HCT116 (cell line): ENCODE data around the gene CTNNA1. TPM values are rescaled to one million over a fixed set of nuclear protein-coding genes. Genes with fewer than 3 reads are reported as not detected.

Experiments
- ATAC-seq: fragments of 200-7000 bp; cut with Tn5 transposase; 2 replicates; pipeline ENCODE4 v1.9.1; 2020; ENCODE audit warnings: mild to moderate bottlenecking, moderate library complexity
- BruUV-seq: library from RNA; stranded (reverse); fragments of 400-500 nt; replicated peaks from 2 replicates; lab custom pipeline; 2021; lab: Mats Ljungman, UMichigan
- CTCF ChIA-PET: fragments of 300-600 bp; sonication (Branson Sonifier 250); formaldehyde crosslinking; loops from one replicate; lab custom pipeline; 2021; ENCODE audit warnings: antibody characterized with exemption; lab: Charles Lee
- POLR2A ChIA-PET: fragments of 300-600, 350-600 bp; sonication (Branson Sonifier 250); formaldehyde crosslinking; loops from one replicate; lab custom pipeline; 2021; ENCODE audit warnings: antibody characterized with exemption; lab: Charles Lee
- RAD21 ChIA-PET, 2 experiments: fragments of 300-600 bp; sonication (Branson Sonifier 250); formaldehyde crosslinking; loops; one replicate each; lab custom pipeline; 2023; ENCODE audit warnings: low total read pairs in 2 of 2; ENCODE audit not compliant: uncharacterized antibody in 2 of 2, unreplicated experiment in 2 of 2, low non-redundant PET in 1 of 2; lab: Charles Lee
- DNase-seq: peaks from one replicate; pipeline ENCODE4 v3.0.0-alpha.2; 2010; ENCODE audit warnings: low read depth, low spot score
- H2AFZ ChIP-seq: fragments of 200-600 bp; shearing (Covaris generic), sonication (generic); 2 replicates; pipeline ENCODE4 v1.6.1; 2017; ENCODE audit warnings: low read depth, mixed run types, mixed read lengths, antibody characterized with exemption, low read length; ENCODE audit not compliant: poor library complexity, severe bottlenecking
- H3K27ac ChIP-seq: 2 replicates; pipeline ENCODE4 v1.5.1; 2012; ENCODE audit warnings: low read depth, low read length
- H3K27me3 ChIP-seq: fragments of 200-600 bp; sonication (generic); 2 replicates; pipeline ENCODE4 v1.6.1; 2016; ENCODE audit warnings: mixed run types, low read length, mixed read lengths; ENCODE audit not compliant: insufficient read depth
- H3K36me3 ChIP-seq, 2 experiments: fragments of 200-500 bp in 1 of 2; fragments of 200-600 bp in 1 of 2; sonication (Bioruptor generic) in 1 of 2; sonication (generic) in 1 of 2; 2 replicates each; pipeline versions ENCODE4 v1.5.1 to v1.6.1; 2014 to 2016; ENCODE audit warnings: low read length in 2 of 2, inconsistent platforms in 1 of 2, mixed read lengths in 1 of 2, mixed run types in 1 of 2; ENCODE audit not compliant: insufficient read depth in 2 of 2, control insufficient read depth in 1 of 2
- H3K4me1 ChIP-seq, 2 experiments: fragments of 200-600 bp in 1 of 2; sonication (generic) in 1 of 2; 2 replicates each; pipeline versions ENCODE4 v1.5.1 to v1.6.1; 2012 to 2017; ENCODE audit warnings: low read length in 2 of 2, inconsistent platforms in 1 of 2, mild to moderate bottlenecking in 1 of 2, mixed read lengths in 1 of 2, mixed run types in 1 of 2, moderate library complexity in 1 of 2; ENCODE audit not compliant: insufficient read depth in 2 of 2, control insufficient read depth in 1 of 2
- H3K4me2 ChIP-seq: fragments of 200-600 bp; sonication (generic); 2 replicates; pipeline ENCODE4 v1.6.1; 2017; ENCODE audit warnings: mixed run types, low read length, mixed read lengths
- H3K4me3 ChIP-seq, 2 experiments: fragments of 200-600 bp in 1 of 2; sonication (generic) in 1 of 2; replicated peaks in 1 of 2; 2 replicates each; pipeline ENCODE4 v1.5.1; 2011 to 2016; ENCODE audit warnings: low read length in 2 of 2, control low read depth in 1 of 2, low read depth in 1 of 2, mild to moderate bottlenecking in 1 of 2, mixed read lengths in 1 of 2, mixed run types in 1 of 2
- H3K79me2 ChIP-seq: fragments of 200-600 bp; sonication (generic); 2 replicates; pipeline ENCODE4 v1.6.1; 2017; ENCODE audit warnings: mild to moderate bottlenecking, mixed run types, low read length, moderate library complexity, mixed read lengths; ENCODE audit not compliant: insufficient read depth
- H3K9ac ChIP-seq: fragments of 200-600 bp; sonication (generic); 2 replicates; pipeline ENCODE4 v1.6.1; 2016; ENCODE audit warnings: low read length, mixed read lengths
- H3K9me2 ChIP-seq: fragments of 200-600 bp; sonication (generic), shearing (Covaris generic); 2 replicates; pipeline ENCODE4 v1.6.1; 2017; ENCODE audit warnings: mixed run types, mild to moderate bottlenecking, moderate library complexity; ENCODE audit not compliant: insufficient read depth
- H3K9me3 ChIP-seq, 2 experiments: fragments of 200-500 bp in 1 of 2; fragments of 200-600 bp in 1 of 2; sonication (Bioruptor generic) in 1 of 2; sonication (generic) in 1 of 2; 2 replicates each; pipeline ENCODE4 v1.6.1; 2014 to 2017; ENCODE audit warnings: low read length in 2 of 2, mixed read lengths in 2 of 2, inconsistent platforms in 1 of 2, low read depth in 1 of 2, mild to moderate bottlenecking in 1 of 2, mixed run types in 1 of 2, moderate library complexity in 1 of 2; ENCODE audit not compliant: control insufficient read depth in 1 of 2, insufficient read depth in 1 of 2
- H4K20me1 ChIP-seq: fragments of 200-600 bp; sonication (generic), shearing (Covaris generic); 2 replicates; pipeline ENCODE4 v1.6.1; 2017; ENCODE audit warnings: mixed run types, mild to moderate bottlenecking, moderate library complexity; ENCODE audit not compliant: insufficient read depth
- ATF3 ChIP-seq: IDR thresholded peaks from 2 replicates; pipeline ENCODE4 v1.6.1; 2012
- CBX3 ChIP-seq: IDR thresholded peaks from 2 replicates; pipeline ENCODE4 v1.6.1; 2012; ENCODE audit warnings: low read depth
- CTCF ChIP-seq, 3 experiments: fragments of 200-600 bp in 1 of 3; sonication (generic) in 1 of 3; IDR thresholded peaks in 2 of 3; conservative IDR thresholded peaks in 1 of 3; 2 replicates each; pipeline ENCODE4 v1.5.1; 2012 to 2017; ENCODE audit warnings: low read depth in 2 of 3, low read length in 2 of 3, antibody characterized with exemption in 1 of 3, borderline replicate concordance in 1 of 3, control low read depth in 1 of 3, mild to moderate bottlenecking in 1 of 3, mixed read lengths in 1 of 3, mixed run types in 1 of 3, moderate library complexity in 1 of 3; ENCODE audit not compliant: insufficient read depth in 1 of 3
- EGR1 ChIP-seq: IDR thresholded peaks from 2 replicates; pipeline ENCODE4 v1.6.1; 2012; ENCODE audit warnings: low read depth
- ELF1 ChIP-seq: IDR thresholded peaks from 2 replicates; pipeline ENCODE4 v1.6.1; 2012; ENCODE audit warnings: low read depth, borderline replicate concordance
- EZH2 ChIP-seq: fragments of 200-600 bp; sonication (generic); IDR thresholded peaks from 2 replicates; pipeline ENCODE4 v1.6.1; 2017; ENCODE audit warnings: antibody characterized with exemption, mixed run types
- EZH2phosphoT487 ChIP-seq: fragments of 200-600 bp; IDR thresholded peaks from 2 replicates; pipeline ENCODE4 v1.6.1; 2018; ENCODE audit warnings: antibody characterized with exemption, borderline replicate concordance
- FOSL1 ChIP-seq: IDR thresholded peaks from 2 replicates; pipeline ENCODE4 v1.6.1; 2012; ENCODE audit warnings: low read depth
- MAX ChIP-seq: IDR thresholded peaks from 2 replicates; pipeline ENCODE4 v1.6.1; 2012
- POLR2A ChIP-seq: IDR thresholded peaks from 2 replicates; pipeline ENCODE4 v1.7.0; 2011; ENCODE audit warnings: borderline replicate concordance; ENCODE audit not compliant: insufficient read depth, insufficient read length; ENCODE audit errors: extremely low read depth
- POLR2AphosphoS5 ChIP-seq: IDR thresholded peaks from 2 replicates; pipeline ENCODE4 v1.6.1; 2011; ENCODE audit warnings: mild to moderate bottlenecking, low read depth, low read length, moderate library complexity
- RAD21 ChIP-seq: IDR thresholded peaks from 2 replicates; pipeline ENCODE4 v1.6.1; 2012; ENCODE audit warnings: low read depth, mild to moderate bottlenecking
- REST ChIP-seq: IDR thresholded peaks from 2 replicates; pipeline ENCODE4 v1.6.1; 2012; ENCODE audit warnings: low read depth
- SIN3A ChIP-seq: IDR thresholded peaks from 2 replicates; pipeline ENCODE4 v1.6.1; 2012; ENCODE audit warnings: low read depth
- SP1 ChIP-seq: IDR thresholded peaks from 2 replicates; pipeline ENCODE4 v1.6.1; 2012; ENCODE audit warnings: low read depth
- TCF7L2 ChIP-seq: IDR thresholded peaks from 2 replicates; pipeline ENCODE4 v1.7.0; 2011; ENCODE audit warnings: borderline replicate concordance, inconsistent platforms; ENCODE audit not compliant: insufficient read depth, insufficient read length; ENCODE audit errors: extremely low read depth
- YY1 ChIP-seq: IDR thresholded peaks from 2 replicates; pipeline ENCODE4 v1.6.1; 2011; ENCODE audit warnings: low read length, low read depth, moderate library complexity, mild to moderate bottlenecking; ENCODE audit not compliant: insufficient replicate concordance; ENCODE audit errors: extremely low read depth
- ZBTB33 ChIP-seq: IDR thresholded peaks from 2 replicates; pipeline ENCODE4 v1.6.1; 2011; ENCODE audit warnings: mild to moderate bottlenecking, low read length, moderate library complexity; ENCODE audit not compliant: insufficient replicate concordance; ENCODE audit errors: extremely low read depth
- ZFX ChIP-seq: fragments of 450-650 bp; IDR thresholded peaks from 2 replicates; pipeline ENCODE4 v1.6.1; 2017
- intact Hi-C: fragments of 100-400 bp; cut with micrococcal nuclease; formaldehyde crosslinking; loops from 2 replicates; pipeline ENCODE4 v1.10.0; 2022
- total RNA-seq: library from RNA; stranded (reverse); gene quantifications from one replicate; pipeline ENCODE4 v1.2.1, GENCODE V29; 2021; ENCODE audit not compliant: unreplicated experiment

CTNNA1 gene
- total RNA-seq, 1 experiment from 2014 or later: 313 TPM

GRCh38 chr5:138717399-138717798 lies 35.8 kb upstream of the CTNNA1 start (continued):
- TF ChIP-seq SP1 (no peak), ATF3 (no peak)
- TF ChIP-seq, all 23 proteins: peak for 0

- ChIA-PET RAD21 (no interaction called here), CTCF (no interaction called here), POLR2A (no interaction called here)
- H3K79me2 ChIP-seq: no peaks in the 10 kb centered on the region
- H3K36me3 ChIP-seq: no peaks in the 10 kb centered on the region
- no peaks in the 10 kb centered on the region for H3K9me2 ChIP-seq
- no peaks in the 10 kb centered on the region for H3K27me3 ChIP-seq
- no peak for ATAC-seq
- no peaks in the 10 kb centered on the region for H3K9me3 ChIP-seq
- H3K27ac ChIP-seq: no peak overlapping the region
- BruUV-seq: no TSS peak
- no peak overlapping the region for H3K4me3 ChIP-seq
- H4K20me1 ChIP-seq: no peaks in the 10 kb centered on the region
- peaks cover 18 to 29% of the 10 kb centered on the region in 2 experiments for H3K4me1 ChIP-seq
- no peak overlapping the region for H2AFZ ChIP-seq
- no peak overlapping the region for H3K4me2 ChIP-seq
- DNase-seq: no peak
- intact Hi-C loops: no loop called here
- H3K9ac ChIP-seq: no peak overlapping the region
- TF ChIP-seq MAX (no peak), CBX3 (no peak), SIN3A (no peak), EZH2 (no peak), EGR1 (no peak), EZH2phosphoT487 (no peak), TCF7L2 (no peak), ELF1 (no peak), REST (no peak), RAD21 (no peak), YY1 (no peak), POLR2A (no peak), SP1 (no peak), POLR2AphosphoS5 (no peak), ZBTB33 (no peak), CTCF (IDR thresholded peaks at IDR 0.05 in 2 of 3, conservative IDR thresholded peaks at IDR 0.05 in 1 of 3; ENCODE audit: borderline replicate concordance in 1 of 3, insufficient read depth in 1 of 3, low read depth in 2 of 3, low read length in 2 of 3) (no peak), FOSL1 (no peak), ZFX (no peak)
These were observed 33.4 kb upstream of the CTNNA1 start for GRCh38 chr5:138719811-138720210.
